Measurements from ENCODE around the gene KIDINS220. TPM values are rescaled to one million over a fixed set of nuclear protein-coding genes. Genes with fewer than 3 reads are reported as not detected.

Gene KIDINS220
- total and polyA plus RNA-seq, 2 of the 13 experiments (the other 11 are each of a cell fraction or from before 2014, with no cell fraction given): 25.2 to 32.3 TPM

DNA sequence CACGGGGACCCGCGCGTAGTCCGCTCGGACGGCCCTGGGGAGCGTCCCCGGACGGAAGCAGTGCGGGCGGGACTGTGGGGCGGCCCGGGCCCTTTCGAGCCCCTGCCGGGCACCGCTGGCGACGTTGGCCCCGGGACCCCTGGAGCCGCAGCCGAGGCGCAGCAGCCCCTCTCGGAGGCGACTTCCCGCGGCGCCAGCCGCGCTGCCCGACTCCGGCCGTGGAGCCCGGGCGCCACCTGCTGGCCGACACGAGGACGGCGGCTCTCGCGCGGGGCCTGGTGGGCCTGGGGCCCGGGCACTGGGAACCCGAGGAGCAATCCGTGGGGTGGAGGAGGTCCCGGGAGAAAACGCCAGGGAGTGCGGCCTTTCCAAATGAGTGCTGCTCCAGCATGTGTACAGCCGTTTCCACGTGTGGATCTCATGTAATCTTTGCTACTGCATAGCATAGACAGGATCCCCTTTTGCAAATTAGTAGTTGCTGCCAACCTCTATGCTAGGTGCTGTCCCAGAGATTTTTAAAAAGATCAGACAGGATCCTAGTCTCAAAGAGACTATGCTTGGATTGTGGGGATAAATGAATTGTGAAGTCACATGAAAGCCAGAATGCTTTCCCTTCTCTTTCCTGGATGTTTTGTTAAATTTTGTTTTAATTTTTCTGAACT, 151.6 kb downstream of the KIDINS220 start (continued):
- TF ChIP-seq, protein P1, sequence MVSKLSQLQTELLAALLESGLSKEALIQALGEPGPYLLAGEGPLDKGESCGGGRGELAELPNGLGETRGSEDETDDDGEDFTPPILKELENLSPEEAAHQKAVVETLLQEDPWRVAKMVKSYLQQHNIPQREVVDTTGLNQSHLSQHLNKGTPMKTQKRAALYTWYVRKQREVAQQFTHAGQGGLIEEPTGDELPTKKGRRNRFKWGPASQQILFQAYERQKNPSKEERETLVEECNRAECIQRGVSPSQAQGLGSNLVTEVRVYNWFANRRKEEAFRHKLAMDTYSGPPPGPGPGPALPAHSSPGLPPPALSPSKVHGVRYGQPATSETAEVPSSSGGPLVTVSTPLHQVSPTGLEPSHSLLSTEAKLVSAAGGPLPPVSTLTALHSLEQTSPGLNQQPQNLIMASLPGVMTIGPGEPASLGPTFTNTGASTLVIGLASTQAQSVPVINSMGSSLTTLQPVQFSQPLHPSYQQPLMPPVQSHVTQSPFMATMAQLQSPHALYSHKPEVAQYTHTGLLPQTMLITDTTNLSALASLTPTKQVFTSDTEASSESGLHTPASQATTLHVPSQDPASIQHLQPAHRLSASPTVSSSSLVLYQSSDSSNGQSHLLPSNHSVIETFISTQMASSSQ (IDR thresholded peaks at IDR 0.05; ENCODE audit: low read depth): no peak
- TF ChIP-seq, protein P1 (CRISPR knock-in tag; IDR thresholded peaks at IDR 0.05; ENCODE audit: borderline replicate concordance): no peak
- TF ChIP-seq CCDC6 (CRISPR knock-in tag; IDR thresholded peaks at IDR 0.05) (peak; percentile 50; the same call in 1 of the 2 replicates), PAX8 (CRISPR knock-in tag; IDR thresholded peaks at IDR 0.05; ENCODE audit: borderline replicate concordance) (no peak), ZFX (CRISPR knock-in tag; IDR thresholded peaks at IDR 0.05; ENCODE audit: low read depth) (peak; percentile 59), ZNF331 (CRISPR knock-in tag; IDR thresholded peaks at IDR 0.05) (no peak), CAMTA2 (CRISPR knock-in tag; IDR thresholded peaks at IDR 0.05; ENCODE audit: borderline replicate concordance) (peak; percentile 90), ZBTB7B (CRISPR knock-in tag; IDR thresholded peaks at IDR 0.05) (peak; percentile 91), TP53 (CRISPR knock-in tag; conservative IDR thresholded peaks at IDR 0.05) (no peak), ZNF333 (CRISPR knock-in tag; IDR thresholded peaks at IDR 0.05; ENCODE audit: borderline replicate concordance) (0 out of 2 replicates have a peak, but pooled peaks have one; percentile 60), KDM5B (CRISPR knock-in tag; IDR thresholded peaks at IDR 0.05; ENCODE audit: borderline replicate concordance) (peak; percentile 46), ZBTB7A (CRISPR knock-in tag; IDR thresholded peaks at IDR 0.05) (peak; percentile 44; the same call in 1 of the 2 replicates), REPIN1 (CRISPR knock-in tag; IDR thresholded peaks at IDR 0.05; ENCODE audit: borderline replicate concordance, low read depth) (peak; percentile 82; the same call in 1 of the 2 replicates)
- TF ChIP-seq, protein P2, sequence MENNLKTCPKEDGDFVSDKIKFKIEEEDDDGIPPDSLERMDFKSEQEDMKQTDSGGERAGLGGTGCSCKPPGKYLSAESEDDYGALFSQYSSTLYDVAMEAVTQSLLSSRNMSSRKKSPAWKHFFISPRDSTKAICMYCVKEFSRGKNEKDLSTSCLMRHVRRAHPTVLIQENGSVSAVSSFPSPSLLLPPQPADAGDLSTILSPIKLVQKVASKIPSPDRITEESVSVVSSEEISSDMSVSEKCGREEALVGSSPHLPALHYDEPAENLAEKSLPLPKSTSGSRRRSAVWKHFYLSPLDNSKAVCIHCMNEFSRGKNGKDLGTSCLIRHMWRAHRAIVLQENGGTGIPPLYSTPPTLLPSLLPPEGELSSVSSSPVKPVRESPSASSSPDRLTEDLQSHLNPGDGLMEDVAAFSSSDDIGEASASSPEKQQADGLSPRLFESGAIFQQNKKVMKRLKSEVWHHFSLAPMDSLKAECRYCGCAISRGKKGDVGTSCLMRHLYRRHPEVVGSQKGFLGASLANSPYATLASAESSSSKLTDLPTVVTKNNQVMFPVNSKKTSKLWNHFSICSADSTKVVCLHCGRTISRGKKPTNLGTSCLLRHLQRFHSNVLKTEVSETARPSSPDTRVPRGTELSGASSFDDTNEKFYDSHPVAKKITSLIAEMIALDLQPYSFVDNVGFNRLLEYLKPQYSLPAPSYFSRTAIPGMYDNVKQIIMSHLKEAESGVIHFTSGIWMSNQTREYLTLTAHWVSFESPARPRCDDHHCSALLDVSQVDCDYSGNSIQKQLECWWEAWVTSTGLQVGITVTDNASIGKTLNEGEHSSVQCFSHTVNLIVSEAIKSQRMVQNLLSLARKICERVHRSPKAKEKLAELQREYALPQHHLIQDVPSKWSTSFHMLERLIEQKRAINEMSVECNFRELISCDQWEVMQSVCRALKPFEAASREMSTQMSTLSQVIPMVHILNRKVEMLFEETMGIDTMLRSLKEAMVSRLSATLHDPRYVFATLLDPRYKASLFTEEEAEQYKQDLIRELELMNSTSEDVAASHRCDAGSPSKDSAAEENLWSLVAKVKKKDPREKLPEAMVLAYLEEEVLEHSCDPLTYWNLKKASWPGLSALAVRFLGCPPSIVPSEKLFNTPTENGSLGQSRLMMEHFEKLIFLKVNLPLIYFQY (CRISPR knock-in tag; IDR thresholded peaks at IDR 0.05; ENCODE audit: borderline replicate concordance): peak; percentile 52; the same call in 1 of the 2 replicates
- TF ChIP-seq, protein P3, sequence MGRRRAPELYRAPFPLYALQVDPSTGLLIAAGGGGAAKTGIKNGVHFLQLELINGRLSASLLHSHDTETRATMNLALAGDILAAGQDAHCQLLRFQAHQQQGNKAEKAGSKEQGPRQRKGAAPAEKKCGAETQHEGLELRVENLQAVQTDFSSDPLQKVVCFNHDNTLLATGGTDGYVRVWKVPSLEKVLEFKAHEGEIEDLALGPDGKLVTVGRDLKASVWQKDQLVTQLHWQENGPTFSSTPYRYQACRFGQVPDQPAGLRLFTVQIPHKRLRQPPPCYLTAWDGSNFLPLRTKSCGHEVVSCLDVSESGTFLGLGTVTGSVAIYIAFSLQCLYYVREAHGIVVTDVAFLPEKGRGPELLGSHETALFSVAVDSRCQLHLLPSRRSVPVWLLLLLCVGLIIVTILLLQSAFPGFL (CRISPR knock-in tag; IDR thresholded peaks at IDR 0.05): 0 out of 2 replicates have a peak, but pooled peaks have one; percentile 19
- TF ChIP-seq, protein P4, sequence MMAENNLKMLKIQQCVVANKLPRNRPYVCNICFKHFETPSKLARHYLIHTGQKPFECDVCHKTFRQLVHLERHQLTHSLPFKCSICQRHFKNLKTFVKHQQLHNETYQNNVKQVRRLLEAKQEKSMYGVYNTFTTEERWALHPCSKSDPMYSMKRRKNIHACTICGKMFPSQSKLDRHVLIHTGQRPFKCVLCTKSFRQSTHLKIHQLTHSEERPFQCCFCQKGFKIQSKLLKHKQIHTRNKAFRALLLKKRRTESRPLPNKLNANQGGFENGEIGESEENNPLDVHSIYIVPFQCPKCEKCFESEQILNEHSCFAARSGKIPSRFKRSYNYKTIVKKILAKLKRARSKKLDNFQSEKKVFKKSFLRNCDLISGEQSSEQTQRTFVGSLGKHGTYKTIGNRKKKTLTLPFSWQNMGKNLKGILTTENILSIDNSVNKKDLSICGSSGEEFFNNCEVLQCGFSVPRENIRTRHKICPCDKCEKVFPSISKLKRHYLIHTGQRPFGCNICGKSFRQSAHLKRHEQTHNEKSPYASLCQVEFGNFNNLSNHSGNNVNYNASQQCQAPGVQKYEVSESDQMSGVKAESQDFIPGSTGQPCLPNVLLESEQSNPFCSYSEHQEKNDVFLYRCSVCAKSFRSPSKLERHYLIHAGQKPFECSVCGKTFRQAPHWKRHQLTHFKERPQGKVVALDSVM (CRISPR knock-in tag; IDR thresholded peaks at IDR 0.05): no peak

Measured in HepG2 (cell line).